Loucy (cell line): ENCODE data around the gene GAR1.

Experiments used
- EZH2phosphoT487 ChIP-seq: fragments of 200-600 bp; IDR thresholded peaks from 2 replicates; pipeline ENCODE4 v1.6.1; 2018; ENCODE audit warnings: antibody characterized with exemption, mild to moderate bottlenecking, moderate library complexity, borderline replicate concordance
- TF ChIP-seq, protein P1 (sequence below): fragments of 200-600 bp; sonication (generic); conservative IDR thresholded peaks from 2 replicates; pipeline ENCODE4 v1.5.1; 2014; ENCODE audit warnings: mild to moderate bottlenecking, antibody characterized with exemption, low read length

DNA sequence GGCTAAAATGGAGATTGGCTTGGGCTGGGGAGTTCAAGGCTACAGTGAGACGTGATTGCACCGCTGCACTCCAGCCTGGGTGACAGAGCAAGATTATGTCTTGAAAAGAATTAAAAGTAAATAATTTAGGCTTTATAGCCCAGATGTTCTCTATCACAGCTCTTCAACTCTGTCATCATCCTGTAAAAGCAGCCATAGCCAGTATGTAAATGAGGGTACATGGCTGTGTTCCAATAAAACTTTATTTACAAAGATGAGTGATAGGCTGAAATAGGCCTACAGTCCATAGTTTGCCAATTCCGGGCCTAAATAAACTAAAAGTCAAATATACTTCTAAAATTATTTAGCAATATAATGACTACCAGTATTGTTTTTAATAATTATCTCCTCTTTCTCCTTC lies 21.4 kb downstream of the GAR1 start:
- TF ChIP-seq, protein P1, sequence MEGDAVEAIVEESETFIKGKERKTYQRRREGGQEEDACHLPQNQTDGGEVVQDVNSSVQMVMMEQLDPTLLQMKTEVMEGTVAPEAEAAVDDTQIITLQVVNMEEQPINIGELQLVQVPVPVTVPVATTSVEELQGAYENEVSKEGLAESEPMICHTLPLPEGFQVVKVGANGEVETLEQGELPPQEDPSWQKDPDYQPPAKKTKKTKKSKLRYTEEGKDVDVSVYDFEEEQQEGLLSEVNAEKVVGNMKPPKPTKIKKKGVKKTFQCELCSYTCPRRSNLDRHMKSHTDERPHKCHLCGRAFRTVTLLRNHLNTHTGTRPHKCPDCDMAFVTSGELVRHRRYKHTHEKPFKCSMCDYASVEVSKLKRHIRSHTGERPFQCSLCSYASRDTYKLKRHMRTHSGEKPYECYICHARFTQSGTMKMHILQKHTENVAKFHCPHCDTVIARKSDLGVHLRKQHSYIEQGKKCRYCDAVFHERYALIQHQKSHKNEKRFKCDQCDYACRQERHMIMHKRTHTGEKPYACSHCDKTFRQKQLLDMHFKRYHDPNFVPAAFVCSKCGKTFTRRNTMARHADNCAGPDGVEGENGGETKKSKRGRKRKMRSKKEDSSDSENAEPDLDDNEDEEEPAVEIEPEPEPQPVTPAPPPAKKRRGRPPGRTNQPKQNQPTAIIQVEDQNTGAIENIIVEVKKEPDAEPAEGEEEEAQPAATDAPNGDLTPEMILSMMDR: no peak
- TF ChIP-seq EZH2phosphoT487: no peak
